ENCODE data around the gene CHIC2.

DNA sequence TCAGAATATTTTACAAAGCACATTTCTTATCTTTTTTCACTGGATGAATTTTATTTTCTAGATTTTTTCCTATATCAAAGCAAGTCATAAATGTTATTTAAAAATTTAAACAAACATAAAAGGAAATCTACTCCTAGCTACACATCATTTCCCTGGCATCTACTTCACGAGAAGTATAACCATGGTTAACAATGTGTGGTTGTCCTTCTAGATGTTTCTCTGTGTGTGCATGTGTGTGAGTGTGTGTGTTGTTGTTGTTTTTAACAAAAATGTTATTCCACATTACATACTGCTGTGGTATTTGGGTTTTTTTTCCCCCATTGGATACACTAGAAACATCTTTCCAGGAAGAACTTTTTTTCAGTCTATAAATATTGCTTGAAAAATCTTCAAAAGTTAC is 103.1 kb downstream of the CHIC2 start:
- no peak for TF ChIP-seq POLR2A (IDR thresholded peaks at IDR 0.05)
- TF ChIP-seq, protein P1, sequence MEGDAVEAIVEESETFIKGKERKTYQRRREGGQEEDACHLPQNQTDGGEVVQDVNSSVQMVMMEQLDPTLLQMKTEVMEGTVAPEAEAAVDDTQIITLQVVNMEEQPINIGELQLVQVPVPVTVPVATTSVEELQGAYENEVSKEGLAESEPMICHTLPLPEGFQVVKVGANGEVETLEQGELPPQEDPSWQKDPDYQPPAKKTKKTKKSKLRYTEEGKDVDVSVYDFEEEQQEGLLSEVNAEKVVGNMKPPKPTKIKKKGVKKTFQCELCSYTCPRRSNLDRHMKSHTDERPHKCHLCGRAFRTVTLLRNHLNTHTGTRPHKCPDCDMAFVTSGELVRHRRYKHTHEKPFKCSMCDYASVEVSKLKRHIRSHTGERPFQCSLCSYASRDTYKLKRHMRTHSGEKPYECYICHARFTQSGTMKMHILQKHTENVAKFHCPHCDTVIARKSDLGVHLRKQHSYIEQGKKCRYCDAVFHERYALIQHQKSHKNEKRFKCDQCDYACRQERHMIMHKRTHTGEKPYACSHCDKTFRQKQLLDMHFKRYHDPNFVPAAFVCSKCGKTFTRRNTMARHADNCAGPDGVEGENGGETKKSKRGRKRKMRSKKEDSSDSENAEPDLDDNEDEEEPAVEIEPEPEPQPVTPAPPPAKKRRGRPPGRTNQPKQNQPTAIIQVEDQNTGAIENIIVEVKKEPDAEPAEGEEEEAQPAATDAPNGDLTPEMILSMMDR (IDR thresholded peaks at IDR 0.05): no peak
- TF ChIP-seq EP300 (IDR thresholded peaks at IDR 0.05): no peak
